Measurements from ENCODE around the gene UNC5A.

The UNC5A gene

DNA sequence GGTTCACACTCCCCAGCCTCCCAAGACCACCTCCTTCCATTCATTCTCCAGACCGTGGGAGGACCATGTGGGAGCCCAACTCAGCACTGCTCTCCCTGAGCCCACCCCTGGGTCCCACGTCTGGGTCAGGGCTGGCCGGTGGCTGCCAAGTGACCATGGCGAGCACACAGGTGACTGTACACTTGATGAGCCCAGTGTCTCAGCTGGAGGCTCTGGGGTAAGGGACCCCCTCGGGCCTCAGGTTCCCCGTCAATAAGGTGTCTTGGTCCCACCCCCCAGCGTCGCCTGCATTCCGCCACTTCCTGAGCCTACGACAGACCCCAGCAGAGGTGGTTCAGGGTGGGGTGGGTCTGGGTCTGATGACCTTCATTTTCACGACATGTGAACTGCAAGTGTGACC, 50.0 kb downstream of the UNC5A start:
- no peaks in the 10 kb centered on the region for H3K36me3 ChIP-seq (ENCODE audit: control insufficient read depth in 4 of 4, insufficient read depth in 4 of 4, low read length in 3 of 4)
- H3K27me3 ChIP-seq (replicated peaks in 2 of 5; ENCODE audit: control insufficient read depth in 4 of 5, insufficient read depth in 5 of 5, low read length in 4 of 5), result peaks cover 0 to 75% (median 22%) of the 10 kb centered on the region in 5 experiments
- H3K9me3 ChIP-seq (ENCODE audit: control extremely low read depth in 1 of 5, control insufficient read depth in 4 of 5, insufficient read depth in 2 of 5, low read depth in 1 of 5, low read length in 4 of 5), result no peaks in the 10 kb centered on the region

GRCh38 chr5:176861276-176861675, 50.9 kb downstream of the UNC5A start:
- CTCF ChIA-PET, result interaction anchor here (1.1 kb wide), 1 partner anchor 9 kb away, joined by 3 read pairs; no protein-coding TSS in a partner anchor
- POLR2A ChIA-PET, result no interaction called here
- H3K27me3 ChIP-seq (replicated peaks in 2 of 5; ENCODE audit: control insufficient read depth in 4 of 5, insufficient read depth in 5 of 5, low read length in 4 of 5), result peaks cover 0 to 84% (median 27%) of the 10 kb centered on the region in 5 experiments

More for the DNA sequence above, 50.0 kb downstream of the UNC5A start:
- ChIA-PET POLR2A (no interaction called here), CTCF (interaction anchor here (1.1 kb wide), 1 partner anchor 8 kb away, joined by 3 read pairs; no protein-coding TSS in a partner anchor)
- Histone ChIP-seq H3K4me3 (ENCODE audit: control insufficient read depth in 1 of 7, extremely low read depth in 1 of 7, insufficient read depth in 4 of 7, low read depth in 2 of 7, low read length in 6 of 7) (no peak overlapping the region), H3K27ac (ENCODE audit: insufficient read depth in 1 of 2, low read depth in 1 of 2, low read length in 2 of 2, poor library complexity in 1 of 2, severe bottlenecking in 2 of 2) (no peak overlapping the region), H3K4me1 (ENCODE audit: control extremely low read depth in 1 of 4, control insufficient read depth in 4 of 4, insufficient read depth in 4 of 4, low read length in 3 of 4) (no peaks in the 10 kb centered on the region)
- WGBS (ENCODE audit: insufficient coverage), result 86% methylated on average over 11 of the region's 11 CpGs
- DNase-seq, result no peak

GRCh38 chr5:176862330-176862995, 52.1 kb downstream of the UNC5A start:
- peaks cover 0 to 87% (median 28%) of the 10 kb centered on the region in 5 experiments for H3K27me3 ChIP-seq (replicated peaks in 2 of 5; ENCODE audit: control insufficient read depth in 4 of 5, insufficient read depth in 5 of 5, low read length in 4 of 5)
- POLR2A ChIA-PET, result no interaction called here

More at GRCh38 chr5:176861276-176861675, 50.9 kb downstream of the UNC5A start:
- no peak for DNase-seq
- Histone ChIP-seq H3K27ac (ENCODE audit: insufficient read depth in 1 of 2, low read depth in 1 of 2, low read length in 2 of 2, poor library complexity in 1 of 2, severe bottlenecking in 2 of 2) (no peak overlapping the region), H3K9me3 (ENCODE audit: control extremely low read depth in 1 of 5, control insufficient read depth in 4 of 5, insufficient read depth in 2 of 5, low read depth in 1 of 5, low read length in 4 of 5) (no peaks in the 10 kb centered on the region), H3K4me1 (ENCODE audit: control extremely low read depth in 1 of 4, control insufficient read depth in 4 of 4, insufficient read depth in 4 of 4, low read length in 3 of 4) (no peaks in the 10 kb centered on the region), H3K36me3 (ENCODE audit: control insufficient read depth in 4 of 4, insufficient read depth in 4 of 4, low read length in 3 of 4) (no peaks in the 10 kb centered on the region), H3K4me3 (ENCODE audit: control insufficient read depth in 1 of 7, extremely low read depth in 1 of 7, insufficient read depth in 4 of 7, low read depth in 2 of 7, low read length in 6 of 7) (no peak overlapping the region)
- 89% methylated on average over 8 of the region's 11 CpGs for WGBS (ENCODE audit: insufficient coverage)

GRCh38 chr5:176863041-176863764, 52.8 kb downstream of the UNC5A start:
- POLR2A ChIA-PET, result no interaction called here
- DNase-seq, result no peak
- CTCF ChIA-PET, result interaction anchor here (0.9 kb wide), 1 partner anchor 8 kb away, joined by 3 read pairs; no protein-coding TSS in a partner anchor
- H3K27ac ChIP-seq (ENCODE audit: insufficient read depth in 1 of 2, low read depth in 1 of 2, low read length in 2 of 2, poor library complexity in 1 of 2, severe bottlenecking in 2 of 2), result no peak overlapping the region
- no peak overlapping the region for H3K4me3 ChIP-seq (ENCODE audit: control insufficient read depth in 1 of 7, extremely low read depth in 1 of 7, insufficient read depth in 4 of 7, low read depth in 2 of 7, low read length in 6 of 7)
- H3K27me3 ChIP-seq (replicated peaks in 2 of 5; ENCODE audit: control insufficient read depth in 4 of 5, insufficient read depth in 5 of 5, low read length in 4 of 5), result peaks cover 0 to 86% (median 30%) of the 10 kb centered on the region in 5 experiments
- H3K9me3 ChIP-seq (ENCODE audit: control extremely low read depth in 1 of 5, control insufficient read depth in 4 of 5, insufficient read depth in 2 of 5, low read depth in 1 of 5, low read length in 4 of 5), result no peaks in the 10 kb centered on the region
- H3K36me3 ChIP-seq (ENCODE audit: control insufficient read depth in 4 of 4, insufficient read depth in 4 of 4, low read length in 3 of 4), result no peaks in the 10 kb centered on the region
- no peaks in the 10 kb centered on the region for H3K4me1 ChIP-seq (ENCODE audit: control extremely low read depth in 1 of 4, control insufficient read depth in 4 of 4, insufficient read depth in 4 of 4, low read length in 3 of 4)
- WGBS (ENCODE audit: insufficient coverage), result 18% methylated on average over 13 of the region's 15 CpGs

More at GRCh38 chr5:176862330-176862995, 52.1 kb downstream of the UNC5A start:
- H3K27ac ChIP-seq (ENCODE audit: insufficient read depth in 1 of 2, low read depth in 1 of 2, low read length in 2 of 2, poor library complexity in 1 of 2, severe bottlenecking in 2 of 2), result no peak overlapping the region
- no peaks in the 10 kb centered on the region for H3K36me3 ChIP-seq (ENCODE audit: control insufficient read depth in 4 of 4, insufficient read depth in 4 of 4, low read length in 3 of 4)
- DNase-seq, result no peak
- no peaks in the 10 kb centered on the region for H3K9me3 ChIP-seq (ENCODE audit: control extremely low read depth in 1 of 5, control insufficient read depth in 4 of 5, insufficient read depth in 2 of 5, low read depth in 1 of 5, low read length in 4 of 5)
- 73% methylated on average over 23 of the region's 28 CpGs for WGBS (ENCODE audit: insufficient coverage)
- CTCF ChIA-PET, result no interaction called here
- H3K4me1 ChIP-seq (ENCODE audit: control extremely low read depth in 1 of 4, control insufficient read depth in 4 of 4, insufficient read depth in 4 of 4, low read length in 3 of 4), result no peaks in the 10 kb centered on the region
- H3K4me3 ChIP-seq (ENCODE audit: control insufficient read depth in 1 of 7, extremely low read depth in 1 of 7, insufficient read depth in 4 of 7, low read depth in 2 of 7, low read length in 6 of 7), result no peak overlapping the region

DNA sequence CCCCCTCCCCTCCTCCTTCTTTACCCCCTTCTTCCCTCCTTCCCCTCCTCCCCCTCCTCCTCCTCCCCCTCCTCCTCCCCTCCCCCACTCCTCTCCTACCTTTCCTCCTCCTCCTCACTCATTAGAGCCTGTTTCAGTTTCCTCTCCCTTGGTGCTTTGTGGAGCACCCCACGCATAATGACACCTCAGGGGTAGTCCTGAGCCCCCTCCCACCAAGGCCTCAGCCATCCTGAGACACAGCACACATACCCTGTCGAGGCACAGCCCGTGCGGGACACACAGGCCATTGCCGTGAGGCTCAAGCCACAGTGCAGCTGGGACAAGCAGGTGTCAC, 53.4 kb downstream of the UNC5A start:
- no peak overlapping the region for H3K27ac ChIP-seq (ENCODE audit: insufficient read depth in 1 of 2, low read depth in 1 of 2, low read length in 2 of 2, poor library complexity in 1 of 2, severe bottlenecking in 2 of 2)
- no peaks in the 10 kb centered on the region for H3K9me3 ChIP-seq (ENCODE audit: control extremely low read depth in 1 of 5, control insufficient read depth in 4 of 5, insufficient read depth in 2 of 5, low read depth in 1 of 5, low read length in 4 of 5)
- H3K36me3 ChIP-seq (ENCODE audit: control insufficient read depth in 4 of 4, insufficient read depth in 4 of 4, low read length in 3 of 4), result no peaks in the 10 kb centered on the region
- ChIA-PET CTCF (interaction anchor here (0.9 kb wide), 1 partner anchor 9 kb away, joined by 3 read pairs; no protein-coding TSS in a partner anchor), POLR2A (no interaction called here)
- no peak overlapping the region for H3K4me3 ChIP-seq (ENCODE audit: control insufficient read depth in 1 of 7, extremely low read depth in 1 of 7, insufficient read depth in 4 of 7, low read depth in 2 of 7, low read length in 6 of 7)
- no peak for DNase-seq
- 65% methylated on average over 4 of the region's 5 CpGs for WGBS (ENCODE audit: insufficient coverage)
- no peaks in the 10 kb centered on the region for H3K4me1 ChIP-seq (ENCODE audit: control extremely low read depth in 1 of 4, control insufficient read depth in 4 of 4, insufficient read depth in 4 of 4, low read length in 3 of 4)
- peaks cover 0 to 88% (median 32%) of the 10 kb centered on the region in 5 experiments for H3K27me3 ChIP-seq (replicated peaks in 2 of 5; ENCODE audit: control insufficient read depth in 4 of 5, insufficient read depth in 5 of 5, low read length in 4 of 5)

DNA sequence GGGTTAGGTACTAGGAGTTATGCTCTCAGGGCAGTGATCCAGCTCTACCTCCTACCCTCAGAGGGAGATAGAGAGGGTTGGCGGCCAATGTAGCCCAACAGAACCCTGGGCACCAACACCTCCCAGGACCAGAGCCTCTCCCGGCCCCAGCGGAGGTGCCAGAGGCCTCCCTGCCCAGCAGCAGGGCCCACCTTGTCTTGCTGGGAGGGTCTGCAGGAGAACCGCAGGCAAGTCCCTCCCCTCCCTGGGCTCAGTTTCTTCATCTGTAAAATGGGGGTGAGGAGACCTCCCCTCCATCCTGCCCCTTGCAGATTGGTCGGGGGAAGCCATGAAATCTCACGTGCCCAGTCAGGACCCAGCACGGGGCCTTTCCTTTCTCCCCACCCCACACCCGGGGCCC, 54.4 kb downstream of the UNC5A start:
- Histone ChIP-seq H3K9me3 (ENCODE audit: control extremely low read depth in 1 of 5, control insufficient read depth in 4 of 5, insufficient read depth in 2 of 5, low read depth in 1 of 5, low read length in 4 of 5) (no peaks in the 10 kb centered on the region), H3K27me3 (replicated peaks in 2 of 5; ENCODE audit: control insufficient read depth in 4 of 5, insufficient read depth in 5 of 5, low read length in 4 of 5) (peaks cover 0 to 89% (median 32%) of the 10 kb centered on the region in 5 experiments), H3K4me1 (ENCODE audit: control extremely low read depth in 1 of 4, control insufficient read depth in 4 of 4, insufficient read depth in 4 of 4, low read length in 3 of 4) (no peaks in the 10 kb centered on the region), H3K36me3 (ENCODE audit: control insufficient read depth in 4 of 4, insufficient read depth in 4 of 4, low read length in 3 of 4) (no peaks in the 10 kb centered on the region), H3K4me3 (ENCODE audit: control insufficient read depth in 1 of 7, extremely low read depth in 1 of 7, insufficient read depth in 4 of 7, low read depth in 2 of 7, low read length in 6 of 7) (no peak overlapping the region), H3K27ac (ENCODE audit: insufficient read depth in 1 of 2, low read depth in 1 of 2, low read length in 2 of 2, poor library complexity in 1 of 2, severe bottlenecking in 2 of 2) (no peak overlapping the region)
- WGBS (ENCODE audit: insufficient coverage), result 87% methylated on average over 6 of the region's 8 CpGs
- ChIA-PET POLR2A (no interaction called here), CTCF (no interaction called here)
- DNase-seq, result no peak

DNA sequence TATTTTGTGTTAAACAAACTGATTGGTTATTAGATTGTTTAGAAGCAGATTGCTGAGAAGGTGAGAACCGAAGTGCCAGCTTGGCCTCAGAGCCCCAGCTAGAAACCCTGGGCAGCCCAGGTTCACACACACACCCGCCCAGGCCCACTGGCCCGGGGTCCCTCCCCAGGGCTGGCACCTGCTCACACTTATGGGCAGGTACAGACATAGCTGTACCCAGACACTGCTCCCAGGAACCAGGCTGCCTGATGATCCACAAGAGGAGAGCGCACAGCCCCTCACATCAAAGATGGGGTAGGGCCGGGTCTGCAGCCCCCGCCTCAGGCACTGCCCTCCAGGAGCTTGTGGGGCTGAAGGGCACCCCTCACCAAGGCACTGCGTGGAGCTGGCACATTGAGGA, 55.6 kb downstream of the UNC5A start:
- 95% methylated on average over 5 of the region's 7 CpGs for WGBS (ENCODE audit: insufficient coverage)
- peaks cover 0 to 4% (median 0%) of the 10 kb centered on the region in 5 experiments for H3K9me3 ChIP-seq (ENCODE audit: control extremely low read depth in 1 of 5, control insufficient read depth in 4 of 5, insufficient read depth in 2 of 5, low read depth in 1 of 5, low read length in 4 of 5)
- H3K4me3 ChIP-seq (ENCODE audit: control insufficient read depth in 1 of 7, extremely low read depth in 1 of 7, insufficient read depth in 4 of 7, low read depth in 2 of 7, low read length in 6 of 7), result no peak overlapping the region
- H3K27ac ChIP-seq (ENCODE audit: insufficient read depth in 1 of 2, low read depth in 1 of 2, low read length in 2 of 2, poor library complexity in 1 of 2, severe bottlenecking in 2 of 2), result no peak overlapping the region
- H3K36me3 ChIP-seq (ENCODE audit: control insufficient read depth in 4 of 4, insufficient read depth in 4 of 4, low read length in 3 of 4), result no peaks in the 10 kb centered on the region
- H3K27me3 ChIP-seq (replicated peaks in 2 of 5; ENCODE audit: control insufficient read depth in 4 of 5, insufficient read depth in 5 of 5, low read length in 4 of 5), result peaks cover 0 to 79% (median 32%) of the 10 kb centered on the region in 5 experiments
- ChIA-PET POLR2A (no interaction called here), CTCF (no interaction called here)
- H3K4me1 ChIP-seq (ENCODE audit: control extremely low read depth in 1 of 4, control insufficient read depth in 4 of 4, insufficient read depth in 4 of 4, low read length in 3 of 4), result no peaks in the 10 kb centered on the region
- DNase-seq, result no peak
